HG03520 (cell line): ENCODE measurements around the gene MAP2K7.

Source experiments
- ATAC-seq: cut with Tn5 transposase; IDR thresholded peaks from one replicate; pipeline ENCODE4 v1.9.1; 2021; ENCODE audit warnings: mild to moderate bottlenecking, moderate library complexity; ENCODE audit not compliant: unreplicated experiment

The MAP2K7 gene

DNA sequence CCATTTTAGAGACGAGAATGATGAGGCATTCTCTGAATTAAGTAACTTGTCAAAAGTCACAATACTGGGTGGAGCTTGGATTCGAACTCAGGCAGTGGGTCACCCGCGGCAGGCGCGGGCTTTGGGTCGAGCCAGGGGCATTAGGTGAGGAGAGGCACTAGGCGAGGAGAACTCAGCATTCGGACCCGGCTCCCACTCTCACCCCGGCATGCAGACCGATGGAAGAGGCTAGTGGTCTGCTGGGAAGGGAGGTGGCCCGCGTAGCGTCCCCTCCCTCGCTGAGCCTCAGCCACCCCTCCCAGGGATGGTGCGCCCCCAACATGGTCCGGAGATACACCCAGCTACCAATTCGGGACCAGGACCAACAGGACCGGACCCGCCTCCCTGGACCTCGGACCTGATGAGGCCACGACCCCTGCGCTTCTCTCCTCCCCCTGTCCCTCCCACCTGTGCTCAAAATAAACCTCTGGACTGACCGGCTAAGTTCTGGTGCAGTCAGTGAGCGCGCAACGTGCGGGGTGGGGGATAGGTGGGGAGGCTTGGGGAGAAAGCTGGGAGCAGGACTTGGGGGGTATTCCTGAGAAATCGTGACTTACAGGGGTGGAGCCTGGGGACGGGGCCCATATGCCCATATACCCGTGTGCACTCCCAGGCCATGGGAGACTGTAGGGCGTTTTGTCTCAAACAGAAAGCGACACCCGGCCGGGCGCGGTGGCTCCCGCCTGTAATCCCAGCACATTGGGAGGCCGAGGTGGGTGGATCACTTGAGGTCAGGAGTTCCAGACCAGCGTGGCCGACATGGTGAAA is 15.1 kb downstream of the MAP2K7 start:
- ATAC-seq: no peak

DNA sequence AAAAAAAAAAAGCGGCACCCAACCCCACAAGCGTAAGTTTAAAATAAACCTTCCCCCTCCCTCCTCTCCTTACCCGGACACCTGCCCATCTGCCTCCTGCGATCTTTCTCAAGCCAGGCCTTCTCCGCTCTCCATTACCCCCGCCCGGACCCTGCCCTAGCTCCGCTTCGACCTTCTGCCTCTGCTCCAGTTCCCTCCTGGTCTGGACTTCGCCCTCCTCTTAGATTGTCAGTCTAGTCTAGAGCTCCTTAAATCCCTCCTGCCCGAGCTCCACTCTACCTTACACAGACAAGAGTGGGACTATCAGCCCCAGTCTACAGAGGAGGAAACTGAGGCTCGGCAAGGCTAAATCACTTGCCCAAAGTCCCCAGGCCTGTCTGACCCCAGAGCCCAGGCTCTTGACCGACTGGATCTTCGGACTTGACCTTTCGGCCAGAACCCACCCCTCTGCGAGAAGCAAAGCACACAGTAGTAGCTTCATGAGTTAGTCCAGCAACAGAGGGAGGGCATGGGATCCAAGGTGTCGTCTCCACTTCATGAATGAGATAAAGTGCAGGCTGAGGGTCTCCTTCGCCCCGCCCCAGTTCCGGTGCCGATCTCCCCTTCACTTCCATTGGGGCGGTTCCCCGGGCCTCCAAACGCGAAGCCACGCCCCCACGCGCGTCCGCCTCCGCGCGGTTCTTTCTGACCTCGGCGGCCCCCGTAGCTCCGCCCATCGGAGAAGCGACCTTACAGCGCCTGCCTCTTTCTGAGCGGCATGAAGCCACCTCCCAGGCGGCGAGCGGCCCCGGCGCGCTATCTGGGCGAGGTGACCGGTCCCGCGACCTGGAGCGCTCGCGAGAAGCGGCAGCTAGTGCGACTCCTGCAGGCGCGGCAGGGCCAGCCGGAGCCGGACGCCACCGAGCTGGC is 16.2 kb downstream of the MAP2K7 start, which contains the start of gene SNAPC2:
SNAPC2 (plus strand) TSS at position 729 of the 909 bp plus-strand sequence; CDS start at position 758, 29 bp downstream.
- ATAC-seq: peak; percentile 43

DNA sequence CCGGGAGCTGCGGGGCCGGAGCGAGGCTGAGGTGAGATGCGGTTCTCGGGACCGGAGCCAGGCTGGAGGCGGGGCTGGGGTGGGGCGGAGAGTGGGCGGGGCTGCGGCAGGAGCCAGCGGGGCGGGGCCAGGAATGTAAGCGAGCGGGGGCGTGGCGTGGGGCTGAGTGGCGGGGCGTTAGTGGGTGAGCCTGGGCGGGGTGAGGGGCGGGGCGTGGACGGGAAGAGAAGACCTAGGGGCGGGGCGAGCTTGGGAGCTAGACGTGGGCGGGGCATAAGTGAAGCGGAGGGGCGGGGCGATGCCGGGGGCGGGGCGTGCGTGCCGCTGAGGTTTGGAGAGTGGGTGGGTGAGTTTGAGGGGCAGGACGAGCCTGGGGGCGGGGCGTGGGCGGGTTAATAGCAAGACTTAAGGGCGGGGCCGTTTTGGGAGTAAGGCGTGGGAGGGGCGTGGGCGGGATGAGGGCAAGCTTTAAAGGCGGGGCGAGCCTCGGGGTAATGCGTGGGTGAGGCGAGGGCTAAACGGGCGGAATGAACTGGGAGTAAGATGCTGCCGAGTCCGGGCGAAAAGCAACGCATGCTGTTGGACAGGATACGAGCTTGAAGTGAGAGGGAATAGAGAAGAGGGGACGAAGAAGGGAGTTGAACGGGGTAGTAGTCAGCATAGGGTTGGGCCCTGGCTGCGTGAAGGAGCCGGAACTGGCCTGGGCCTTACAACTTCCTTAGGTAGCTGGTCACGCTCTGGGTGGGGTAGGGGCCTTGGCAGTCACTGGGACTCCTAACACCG is 17.0 kb downstream of the MAP2K7 start:
- ATAC-seq: peak; percentile 36

DNA sequence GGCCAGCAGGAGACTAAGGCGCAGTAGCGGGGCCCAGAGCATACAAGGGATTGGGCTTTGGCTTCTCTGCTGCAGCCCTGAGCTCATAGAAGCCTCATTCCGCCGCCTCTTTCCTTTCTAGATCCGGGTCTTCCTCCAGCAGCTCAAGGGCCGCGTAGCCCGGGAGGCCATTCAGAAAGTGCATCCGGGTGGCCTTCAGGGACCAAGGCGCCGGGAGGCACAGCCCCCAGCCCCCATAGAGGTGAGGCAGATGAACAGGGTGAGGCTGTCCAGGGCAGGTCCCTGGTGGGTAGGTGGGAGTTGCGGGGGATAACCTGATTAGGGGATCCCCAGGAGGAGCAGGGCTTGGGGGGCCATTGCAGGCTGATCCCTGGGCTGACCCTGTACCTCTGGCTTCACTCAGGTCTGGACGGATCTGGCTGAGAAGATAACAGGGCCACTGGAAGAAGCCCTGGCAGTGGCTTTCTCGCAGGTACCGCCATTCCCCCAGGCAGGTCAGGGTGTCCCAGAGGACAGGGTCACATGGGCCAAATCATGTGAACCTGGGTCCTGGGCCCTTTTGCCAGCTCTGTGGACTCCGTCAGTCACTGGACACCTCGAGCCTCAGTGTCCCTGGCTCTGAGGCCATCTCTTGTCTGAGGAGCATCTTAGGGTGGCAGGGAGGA is 17.8 kb downstream of the MAP2K7 start:
- ATAC-seq: no peak

DNA sequence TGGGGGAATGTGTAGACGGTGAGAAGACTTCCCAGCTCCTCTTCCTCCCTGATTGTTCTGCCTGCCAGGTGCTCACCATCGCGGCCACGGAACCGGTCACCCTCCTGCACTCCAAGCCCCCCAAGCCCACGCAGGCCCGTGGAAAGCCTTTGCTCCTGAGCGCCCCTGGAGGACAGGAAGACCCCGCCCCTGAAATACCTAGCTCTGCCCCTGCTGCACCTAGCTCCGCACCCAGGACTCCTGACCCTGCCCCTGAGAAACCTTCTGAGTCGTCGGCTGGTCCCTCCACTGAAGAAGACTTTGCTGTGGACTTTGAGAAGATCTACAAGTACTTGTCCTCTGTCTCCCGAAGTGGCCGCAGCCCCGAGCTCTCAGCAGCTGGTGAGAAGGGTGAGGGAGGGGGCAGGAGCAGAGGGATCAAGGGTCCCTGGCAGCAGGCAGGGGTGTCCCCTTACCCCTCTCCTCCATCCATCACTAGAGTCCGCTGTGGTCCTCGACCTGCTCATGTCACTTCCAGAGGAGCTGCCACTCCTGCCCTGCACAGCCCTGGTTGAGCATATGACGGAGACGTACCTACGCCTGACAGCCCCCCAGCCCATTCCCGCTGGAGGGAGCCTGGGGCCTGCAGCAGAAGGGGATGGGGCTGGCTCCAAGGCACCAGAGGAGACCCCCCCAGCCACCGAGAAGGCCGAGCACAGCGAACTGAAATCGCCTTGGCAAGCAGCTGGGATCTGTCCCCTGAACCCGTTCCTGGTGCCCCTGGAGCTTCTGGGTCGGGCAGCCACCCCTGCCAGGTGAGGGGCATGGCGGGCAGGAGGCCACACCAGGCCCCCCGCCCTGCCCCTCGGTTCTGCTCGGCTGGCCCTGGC is 18.5 kb downstream of the MAP2K7 start:
- no peak for ATAC-seq

DNA sequence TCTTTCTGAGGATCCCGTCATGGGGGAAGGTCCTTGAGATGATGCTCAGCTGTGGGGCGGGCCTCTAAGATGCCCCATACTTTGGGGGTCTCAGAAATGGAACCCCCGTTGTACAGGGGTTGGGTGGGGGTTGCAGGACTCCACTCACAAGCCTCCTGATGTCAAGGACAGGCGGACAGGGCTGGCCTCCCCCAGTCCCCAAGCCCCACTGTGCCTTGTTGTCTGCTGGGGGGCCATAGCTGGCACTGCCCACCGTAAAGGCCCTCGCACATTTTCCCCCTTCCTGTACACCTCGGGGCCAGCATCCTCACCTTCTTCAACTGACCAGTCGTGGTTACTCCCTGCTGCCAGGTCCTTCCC is 19.1 kb downstream of the MAP2K7 start:
- ATAC-seq: no peak

DNA sequence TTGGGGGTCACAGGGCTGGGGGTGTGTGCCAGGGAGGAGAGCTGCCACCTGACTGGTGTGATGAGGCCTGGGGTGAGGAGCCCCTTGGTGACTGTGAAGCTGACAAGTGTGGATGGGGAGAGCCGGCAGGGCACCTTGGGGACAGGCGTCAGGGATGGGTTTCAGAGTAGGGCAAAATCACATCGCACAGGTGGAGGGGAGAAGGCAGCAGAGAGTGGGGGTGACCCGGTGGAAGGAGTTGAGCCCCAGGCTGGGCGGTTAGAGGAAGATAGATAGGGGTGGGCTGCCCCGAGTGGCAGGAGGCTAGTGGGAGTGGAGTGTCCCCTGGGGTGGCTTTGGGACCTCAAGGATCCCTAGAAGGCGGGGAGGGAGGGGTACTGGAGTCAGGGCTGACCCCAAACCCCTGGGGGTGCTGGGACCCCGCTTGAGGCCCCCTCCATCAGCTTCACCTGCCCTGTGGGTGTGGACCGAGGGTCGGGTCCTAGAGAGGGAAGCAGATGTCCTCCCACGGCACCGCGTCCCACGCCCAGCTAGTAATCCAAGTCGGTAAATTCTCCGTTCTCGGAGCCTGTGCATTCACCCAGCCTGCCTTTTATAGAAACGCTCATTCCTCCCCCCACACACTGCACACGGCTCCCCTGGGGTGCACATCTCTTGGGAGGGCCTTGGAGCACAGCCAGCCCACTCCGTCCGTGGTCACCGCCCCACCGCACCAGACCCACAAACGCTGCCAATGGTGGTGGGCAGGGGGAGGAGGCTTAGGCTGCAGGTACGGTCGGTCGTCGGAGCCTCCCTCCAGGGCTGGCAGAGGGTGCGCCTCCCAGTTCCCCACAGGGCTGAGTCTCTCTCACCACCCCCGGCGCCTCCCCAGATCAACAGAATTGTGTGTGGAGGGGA is 19.9 kb downstream of the MAP2K7 start:
- ATAC-seq: no peak

DNA sequence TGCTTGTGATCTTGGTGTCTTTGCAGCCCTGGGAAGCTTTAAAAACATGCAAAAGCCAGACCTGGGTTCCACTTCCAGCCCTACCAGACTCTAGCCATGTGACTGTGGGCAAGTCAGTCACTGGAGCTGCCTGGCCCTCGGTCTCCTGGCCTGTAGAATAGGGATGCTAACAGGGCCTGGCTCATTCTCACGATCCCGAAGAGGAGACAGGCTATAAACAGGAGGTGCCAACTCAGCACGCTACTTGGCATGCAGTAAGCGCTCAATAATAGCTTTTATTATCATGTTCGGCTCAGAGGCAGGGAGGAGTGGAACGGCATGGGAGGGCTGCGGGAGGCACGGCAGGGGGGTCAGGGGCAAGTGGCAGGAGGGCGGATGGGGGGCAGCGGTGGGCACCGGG is 20.6 kb downstream of the MAP2K7 start:
- no peak for ATAC-seq

DNA sequence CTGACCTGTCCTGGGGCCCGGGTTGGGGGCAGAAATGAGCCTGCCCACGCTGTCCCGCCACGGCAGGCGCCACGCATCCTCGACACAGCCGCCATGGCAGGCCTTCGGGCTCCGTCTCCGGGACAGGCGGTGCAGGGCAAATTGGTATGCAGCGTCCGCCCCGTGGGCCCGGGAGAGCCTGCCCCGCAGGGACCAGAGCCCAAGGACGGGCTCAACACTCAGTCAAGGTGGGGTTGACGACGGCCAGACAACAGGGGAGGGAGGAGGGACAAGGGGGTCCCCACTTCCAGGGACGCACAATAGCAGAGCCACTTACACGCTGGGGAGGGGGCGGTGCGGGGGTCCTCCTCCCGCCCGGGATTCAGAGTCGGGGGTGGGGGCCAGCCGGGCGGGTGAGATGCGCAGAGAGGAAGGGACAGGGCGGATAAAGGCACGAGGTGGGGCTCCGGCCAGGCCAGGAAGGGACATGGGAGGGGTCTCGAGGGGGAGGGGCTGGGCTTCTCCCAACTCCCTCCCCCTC is 21.0 kb downstream of the MAP2K7 start:
- no peak for ATAC-seq

DNA sequence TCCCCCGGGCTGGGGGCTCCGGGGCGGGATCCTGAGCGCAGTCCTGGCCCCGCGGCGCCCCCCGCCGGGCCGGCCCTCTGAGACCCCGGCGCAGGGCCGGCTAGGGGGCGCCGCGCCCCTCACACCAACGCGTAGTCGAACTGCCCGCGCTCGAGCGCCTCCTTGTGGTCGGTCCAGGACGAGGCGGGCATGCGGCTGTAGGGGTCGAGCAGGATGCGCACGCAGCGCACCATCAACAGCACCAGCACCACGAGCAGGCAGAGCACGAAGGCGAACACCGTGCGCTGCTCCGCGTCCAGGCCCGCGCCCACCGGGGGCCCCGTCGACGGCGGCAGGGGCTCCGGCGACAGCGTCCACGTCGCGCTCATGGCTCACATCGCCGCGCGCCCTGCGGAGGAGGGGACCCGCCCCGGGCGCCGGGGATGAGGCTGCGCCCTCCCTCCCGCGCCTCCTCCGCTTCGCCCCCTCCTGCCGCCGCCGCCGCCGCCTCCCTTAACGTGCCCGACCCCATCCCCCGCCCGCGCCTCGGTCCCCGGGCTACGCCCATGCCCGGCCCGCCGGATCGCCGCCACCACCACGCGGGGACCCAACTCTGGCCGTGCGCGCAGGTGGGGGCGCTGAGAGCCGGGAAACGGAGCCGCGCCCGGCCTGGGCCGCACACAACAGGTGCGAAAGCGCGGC is 21.6 kb downstream of the MAP2K7 start:
- ATAC-seq: no peak

DNA sequence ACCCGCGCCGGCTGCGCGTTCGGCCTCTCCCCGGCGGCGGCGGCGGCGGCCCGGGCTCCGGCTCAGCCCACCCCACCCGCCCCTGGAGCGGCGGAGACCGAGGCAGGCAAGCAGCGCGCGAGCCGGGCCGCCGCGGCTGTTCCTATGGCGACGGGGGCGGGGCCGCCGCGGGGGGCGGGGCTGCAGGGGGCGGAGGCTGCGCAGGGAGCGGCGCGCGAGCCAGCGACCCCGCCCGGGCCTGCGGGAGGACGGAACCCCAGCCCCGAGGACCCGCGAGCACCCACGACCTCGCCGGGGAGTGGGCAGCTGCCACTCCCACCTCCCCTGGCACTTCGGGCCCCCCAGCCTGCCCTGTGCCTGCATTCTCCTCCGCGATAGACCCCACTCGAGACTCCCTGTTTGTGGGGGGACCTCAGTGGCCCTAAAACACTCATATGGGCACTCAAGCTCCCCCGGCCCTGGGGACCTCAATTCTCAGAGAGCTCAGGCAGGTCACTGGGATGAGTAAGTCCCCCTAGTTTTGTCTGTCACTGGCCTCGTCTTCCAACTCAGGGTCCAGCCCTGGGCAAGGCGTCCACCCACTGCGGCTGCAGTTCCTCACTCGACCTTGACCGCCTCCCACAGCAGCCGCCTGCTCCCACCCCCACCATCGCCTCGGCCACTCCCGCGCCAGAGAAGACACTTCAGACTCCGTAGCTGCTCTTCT is 22.5 kb downstream of the MAP2K7 start, which contains the start of gene CTXN1:
CTXN1 (minus strand) TSS at position 115 of the 706 bp plus-strand sequence. CDS start 597 bp downstream, outside the sequence.
- ATAC-seq: no peak

DNA sequence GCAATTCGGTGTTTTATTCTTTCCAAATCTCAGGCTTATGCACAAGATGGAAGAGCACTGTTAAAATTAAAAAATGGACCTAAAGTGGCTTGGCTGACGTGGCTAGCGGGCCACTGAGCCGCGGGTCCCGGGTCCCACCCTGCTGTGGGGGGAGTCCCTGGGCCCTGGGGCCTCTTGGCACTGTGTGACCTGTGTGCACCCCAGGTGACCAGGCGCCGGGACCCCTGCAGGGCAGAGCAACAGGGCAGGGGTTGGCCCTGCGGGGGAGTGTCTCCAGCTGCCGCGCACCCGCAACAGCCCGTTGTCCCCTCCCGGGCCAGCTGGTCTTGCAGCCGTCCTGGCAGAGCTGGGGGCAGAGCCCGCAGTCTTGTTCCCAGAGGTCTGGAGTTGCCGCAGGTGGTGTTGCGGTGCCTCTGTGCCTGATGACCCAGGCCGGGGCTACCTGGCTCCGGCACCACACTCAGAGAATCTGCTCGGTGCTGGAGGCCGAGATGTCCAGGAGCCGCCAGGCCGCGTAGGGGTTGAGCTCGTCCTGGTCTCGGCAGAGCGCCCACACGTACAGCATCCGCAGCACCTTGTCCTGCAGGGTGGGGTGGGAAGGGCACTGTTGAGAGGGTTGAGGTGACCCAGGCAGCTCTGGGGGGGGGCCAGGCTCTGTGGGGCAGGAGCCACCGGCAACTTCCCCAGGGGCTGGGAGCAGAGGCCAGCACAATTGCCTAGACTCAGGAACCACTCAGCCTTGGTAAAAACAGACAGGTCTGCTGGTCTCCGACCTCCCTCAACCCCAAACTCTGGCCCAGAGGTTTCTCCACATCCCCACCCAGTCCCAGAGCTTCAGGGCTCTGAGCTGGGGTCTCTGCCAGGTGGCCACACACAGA is 23.3 kb downstream of the MAP2K7 start:
- no peak for ATAC-seq

DNA sequence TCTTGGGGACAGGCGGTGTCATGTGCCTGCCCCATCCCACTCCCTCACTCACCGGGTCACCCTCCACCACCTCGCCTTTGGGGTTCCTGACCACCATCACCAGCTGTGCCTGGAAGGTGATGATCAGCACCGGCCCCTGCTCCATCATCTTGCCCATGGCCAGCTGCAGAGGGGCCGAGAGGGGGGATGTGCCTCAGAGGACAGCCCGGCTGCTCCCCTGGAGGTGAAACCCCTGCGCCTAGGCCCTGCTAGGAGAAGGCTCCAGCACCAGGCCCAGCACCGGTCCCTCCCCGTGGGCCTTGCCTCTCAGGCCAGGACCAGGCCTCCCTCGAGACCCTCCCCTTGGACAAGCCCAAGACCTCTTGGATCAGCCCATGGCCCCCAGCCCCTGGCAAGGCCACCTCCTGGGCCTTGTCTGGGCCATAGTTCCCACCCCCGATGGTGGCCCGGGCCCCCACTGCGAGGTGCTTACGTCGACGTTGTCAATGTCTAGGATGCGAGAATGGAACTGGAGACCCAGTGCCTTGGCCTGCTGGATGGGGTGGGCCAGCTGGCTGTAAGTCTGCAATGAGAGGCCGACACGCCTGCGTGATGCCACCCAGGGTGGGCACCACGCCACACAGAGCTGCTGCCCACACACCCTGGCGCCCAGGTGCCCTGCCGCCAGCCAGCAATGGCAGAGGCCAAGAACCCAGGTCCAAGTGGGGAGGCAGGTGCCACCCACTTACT is 24.1 kb downstream of the MAP2K7 start:
- no peak for ATAC-seq

DNA sequence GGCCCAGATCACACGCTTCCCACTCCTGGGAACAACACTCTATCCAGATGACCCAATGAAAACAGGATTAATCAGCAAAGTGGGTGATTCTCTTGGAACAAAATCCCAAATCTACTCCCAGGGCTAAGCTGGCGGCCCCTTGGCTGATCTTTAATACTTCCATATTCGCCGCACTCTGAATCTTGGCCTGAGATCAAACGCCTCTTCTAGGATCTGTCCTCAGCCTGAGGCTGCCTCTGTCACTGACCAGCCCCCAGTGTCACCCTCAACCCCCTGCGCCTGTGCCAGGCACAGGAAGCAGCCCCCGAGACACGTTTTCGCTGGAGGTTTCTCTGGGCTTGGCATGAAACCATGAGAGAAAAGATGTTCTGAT is 24.6 kb downstream of the MAP2K7 start:
- ATAC-seq: no peak
